ENCODE measurements around the gene STX10.

STX10 gene

GRCh38 chr19:13155472-13156359, 5.5 kb upstream of the STX10 start:
- peak; percentile 70 for DNase-seq
- in situ Hi-C loops (cut with HindIII; ENCODE audit: low pct_ligation_motif_present, low sequenced_read_pairs), result no loop called here
- Histone ChIP-seq H3K36me3 (replicated peaks) (peaks cover 14% of the 10 kb centered on the region), H3K27me3 (replicated peaks) (no peaks in the 10 kb centered on the region), H3K27ac (peak overlapping the region; percentile 91), H3K4me3 (ENCODE audit: low read depth, low read length) (peak overlapping the region; percentile 99)
- TF ChIP-seq CTCF (IDR thresholded peaks at IDR 0.05; ENCODE audit: low read depth, low read length, missing control alignments), result no peak

- Histone ChIP-seq H3K27me3 (replicated peaks) (no peaks in the 10 kb centered on the region), H3K36me3 (replicated peaks) (peaks cover 14% of the 10 kb centered on the region), H3K27ac (peak overlapping the region; percentile 91), H3K4me3 (ENCODE audit: low read depth, low read length) (peak overlapping the region; percentile 99)
- DNase-seq, result peak; percentile 41
- peak; percentile 53 for TF ChIP-seq CTCF (IDR thresholded peaks at IDR 0.05; ENCODE audit: low read depth, low read length, missing control alignments)
- in situ Hi-C loops (cut with HindIII; ENCODE audit: low pct_ligation_motif_present, low sequenced_read_pairs), result no loop called here
These were observed 4.8 kb upstream of the STX10 start for GRCh38 chr19:13154911-13155471.

- in situ Hi-C loops (cut with HindIII; ENCODE audit: low pct_ligation_motif_present, low sequenced_read_pairs), result no loop called here
- DNase-seq, result peak; percentile 90
- Histone ChIP-seq H3K27ac (peak overlapping the region; percentile 91), H3K27me3 (replicated peaks) (no peaks in the 10 kb centered on the region), H3K4me3 (ENCODE audit: low read depth, low read length) (peak overlapping the region; percentile 99), H3K36me3 (replicated peaks) (peaks cover 14% of the 10 kb centered on the region)
- no peak for TF ChIP-seq CTCF (IDR thresholded peaks at IDR 0.05; ENCODE audit: low read depth, low read length, missing control alignments)
These were observed 4.1 kb upstream of the STX10 start for GRCh38 chr19:13154241-13154778.

- H3K36me3 ChIP-seq (replicated peaks), result peaks cover 14% of the 10 kb centered on the region
- DNase-seq, result no peak
- TF ChIP-seq CTCF (IDR thresholded peaks at IDR 0.05; ENCODE audit: low read depth, low read length, missing control alignments), result no peak
- in situ Hi-C loops (cut with HindIII; ENCODE audit: low pct_ligation_motif_present, low sequenced_read_pairs), result no loop called here
- peak overlapping the region; percentile 99 for H3K4me3 ChIP-seq (ENCODE audit: low read depth, low read length)
- H3K27ac ChIP-seq, result peak overlapping the region; percentile 91
- H3K27me3 ChIP-seq (replicated peaks), result no peaks in the 10 kb centered on the region
These were observed 3.5 kb upstream of the STX10 start for GRCh38 chr19:13153569-13154240.

GRCh38 chr19:13152974-13153568, 2.9 kb upstream of the STX10 start:
- Histone ChIP-seq H3K36me3 (replicated peaks) (peaks cover 14% of the 10 kb centered on the region), H3K27ac (peak overlapping the region; percentile 91), H3K4me3 (ENCODE audit: low read depth, low read length) (peak overlapping the region; percentile 99), H3K27me3 (replicated peaks) (no peaks in the 10 kb centered on the region)
- peak; percentile 94 for DNase-seq
- in situ Hi-C loops (cut with HindIII; ENCODE audit: low pct_ligation_motif_present, low sequenced_read_pairs), result no loop called here
- TF ChIP-seq CTCF (IDR thresholded peaks at IDR 0.05; ENCODE audit: low read depth, low read length, missing control alignments), result no peak
